ENCODE data around the gene LRP5.
"Not testable (repeated sequence)": the region's sequence is repeated elsewhere in the genome, so short reads cannot be mapped to it uniquely, and the experiment has no call there.

Gene LRP5

DNA sequence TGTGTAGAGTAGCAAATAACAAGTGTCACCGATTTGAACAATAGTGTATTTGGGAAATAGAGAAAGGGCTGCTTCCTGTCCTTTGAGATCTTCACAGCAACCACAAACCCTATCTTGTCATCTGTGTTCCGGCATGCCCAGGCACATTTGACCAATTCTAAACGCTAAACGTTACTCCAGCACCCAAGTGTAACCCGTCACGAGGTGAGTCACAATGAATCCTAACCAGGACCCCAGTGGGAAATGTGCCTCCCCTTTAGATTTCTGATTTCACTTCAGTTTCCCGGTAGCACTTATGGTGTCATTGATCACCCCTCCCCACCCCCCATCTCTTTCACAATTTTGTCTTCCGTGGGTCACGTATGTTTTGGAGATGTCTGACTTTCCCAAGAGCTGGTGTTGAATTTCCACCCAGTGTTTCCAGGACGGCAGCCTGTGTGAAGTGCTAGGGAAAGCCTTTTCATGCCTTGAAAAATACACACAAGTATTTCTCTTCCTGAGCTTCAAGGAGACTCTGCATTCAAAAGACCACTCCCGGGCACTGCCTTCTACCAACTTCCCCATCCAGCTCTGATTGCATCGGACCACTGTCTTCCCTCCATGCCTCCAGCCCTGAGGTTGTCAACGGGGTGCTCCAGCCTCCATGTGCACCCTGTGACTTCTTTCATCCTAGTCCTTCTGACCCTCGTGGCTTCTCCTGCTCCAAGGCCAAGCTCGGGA, 30.1 kb upstream of the LRP5 start:
- DNase-seq: peak; percentile 94

DNA sequence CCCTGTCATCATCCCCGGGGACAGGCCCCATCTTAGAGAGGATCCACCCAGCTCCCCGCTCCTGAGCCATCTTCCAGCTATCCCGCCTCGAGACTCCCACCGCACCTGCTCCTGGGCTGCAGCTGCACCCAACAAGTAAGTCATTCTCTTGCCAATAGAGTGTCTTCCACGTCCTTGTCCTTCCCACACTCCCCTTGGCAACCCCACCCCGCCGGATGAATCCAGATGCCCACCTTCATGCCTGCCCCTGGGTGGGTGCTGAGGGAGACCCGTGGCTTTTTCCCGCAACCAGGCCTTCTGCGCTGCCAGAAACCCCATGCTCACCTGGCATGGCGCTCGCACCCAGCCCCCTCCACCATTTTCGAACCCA, 29.5 kb upstream of the LRP5 start:
- DNase-seq: no peak

DNA sequence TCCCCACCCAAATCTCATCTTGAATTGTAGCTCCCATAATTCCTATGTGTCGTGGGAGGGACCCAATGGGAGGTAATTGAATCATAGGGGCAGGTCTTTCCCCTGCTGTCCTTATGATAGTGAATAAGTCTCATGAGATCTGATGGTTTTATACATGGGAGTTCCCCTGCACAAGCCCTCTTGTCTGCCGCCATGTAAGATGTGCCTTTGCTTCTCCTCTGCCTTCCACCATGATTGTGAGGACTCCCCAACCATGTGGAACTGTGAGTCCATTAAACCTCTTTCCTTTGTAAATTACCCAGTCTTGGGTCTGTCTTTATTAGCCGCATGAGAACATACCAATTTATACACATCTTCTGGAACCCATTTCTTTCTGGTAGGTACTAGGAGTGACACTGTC, 27.8 kb upstream of the LRP5 start:
- not testable (repeated sequence) for DNase-seq

DNA sequence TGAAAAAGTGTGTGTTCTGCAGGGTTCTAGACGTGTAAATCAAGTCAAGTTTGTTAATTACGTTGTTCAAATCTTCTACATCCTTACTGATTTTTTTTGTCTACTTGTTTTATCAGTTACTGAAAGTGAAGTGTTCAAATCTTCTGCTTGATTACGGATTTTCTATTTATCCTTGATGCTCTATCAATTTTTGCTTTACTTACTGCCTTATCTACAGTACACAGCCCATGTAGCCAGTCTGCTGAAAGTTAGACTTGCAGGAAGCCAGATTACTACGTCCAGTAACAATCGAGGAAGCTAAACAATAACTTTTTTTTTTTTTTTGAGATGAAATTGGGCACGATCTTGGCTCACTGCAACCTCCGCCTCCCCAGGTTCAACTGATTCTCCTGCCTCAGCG, 25.0 kb upstream of the LRP5 start:
- DNase-seq: peak; percentile 82

- no peak for DNase-seq
Observed at GRCh38 chr11:68289456-68289855, 22.9 kb upstream of the LRP5 start.

DNA sequence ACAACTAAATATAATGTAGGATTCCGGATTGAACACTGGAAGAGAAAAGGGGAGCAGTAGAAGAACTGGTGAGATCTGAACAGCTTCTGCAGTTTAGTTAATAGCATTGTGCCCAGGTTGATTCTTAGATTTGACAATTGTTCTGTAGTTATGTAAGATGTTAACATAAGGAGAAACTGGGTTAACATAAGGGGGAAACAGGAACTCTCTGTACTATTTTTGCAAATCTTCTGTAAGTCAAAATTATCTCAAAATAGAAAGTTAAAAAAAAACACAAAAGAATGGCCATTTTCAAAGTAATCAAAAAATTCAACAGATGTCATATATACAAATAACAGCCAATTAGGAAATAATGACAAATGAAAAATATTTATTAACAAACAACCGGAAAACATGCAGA, 18.7 kb upstream of the LRP5 start:
- DNase-seq: no peak

- DNase-seq: no peak
Observed at GRCh38 chr11:68295271-68295670, 17.1 kb upstream of the LRP5 start.

DNA sequence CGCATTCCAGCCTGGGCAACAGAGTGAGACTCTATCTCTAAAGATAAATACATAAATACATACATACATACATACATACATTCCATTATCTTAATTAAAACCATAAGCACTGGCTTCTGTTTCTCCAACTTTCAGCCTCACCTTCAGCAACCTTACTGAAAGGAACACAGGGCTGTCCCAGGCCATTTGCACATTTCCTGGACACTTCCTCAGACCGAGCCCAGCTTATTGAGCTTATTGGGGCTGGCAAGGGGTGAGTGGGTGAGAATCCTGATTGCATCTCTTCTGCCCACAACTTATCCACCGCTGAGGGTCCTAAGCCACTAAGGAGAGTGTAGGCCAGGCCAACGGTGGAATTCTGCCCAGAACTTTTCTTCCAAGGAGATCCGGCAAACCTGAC, 16.5 kb upstream of the LRP5 start:
- DNase-seq: no peak

- no peak for DNase-seq
Observed at GRCh38 chr11:68296344-68297051, 15.9 kb upstream of the LRP5 start.

DNA sequence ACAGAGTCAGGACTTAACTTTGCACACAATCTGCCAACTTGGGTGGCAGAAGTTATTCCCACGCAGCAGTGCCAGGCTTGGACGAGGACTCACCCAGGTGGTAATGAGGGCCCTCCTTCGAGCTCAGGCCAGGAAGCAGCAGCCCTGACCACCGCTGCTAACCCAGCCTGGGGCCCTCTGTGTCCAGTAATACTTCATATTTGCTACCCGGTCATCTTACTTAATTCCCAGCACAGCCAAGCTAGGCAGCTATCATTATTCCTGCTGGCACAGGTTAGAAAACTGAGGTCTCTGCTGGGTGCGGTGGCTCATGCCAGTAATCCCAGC, 15.4 kb upstream of the LRP5 start:
- DNase-seq: no peak

DNA sequence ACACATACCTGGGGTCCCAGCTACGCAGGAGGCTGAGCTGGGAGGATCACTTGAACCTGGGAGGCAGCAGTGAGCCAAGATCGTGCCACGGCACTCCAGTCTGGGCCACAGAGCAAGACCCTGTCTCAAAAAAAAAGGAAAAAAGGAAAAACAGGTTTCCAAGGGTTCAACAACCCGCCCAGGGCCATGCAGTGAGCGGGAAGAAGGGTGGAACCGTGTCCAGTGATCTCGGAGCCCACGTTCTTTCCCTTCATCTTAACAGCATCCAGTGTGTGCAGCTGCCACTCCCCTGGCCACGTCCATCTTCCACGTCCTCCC, 14.9 kb upstream of the LRP5 start:
- no peak for DNase-seq

DNA sequence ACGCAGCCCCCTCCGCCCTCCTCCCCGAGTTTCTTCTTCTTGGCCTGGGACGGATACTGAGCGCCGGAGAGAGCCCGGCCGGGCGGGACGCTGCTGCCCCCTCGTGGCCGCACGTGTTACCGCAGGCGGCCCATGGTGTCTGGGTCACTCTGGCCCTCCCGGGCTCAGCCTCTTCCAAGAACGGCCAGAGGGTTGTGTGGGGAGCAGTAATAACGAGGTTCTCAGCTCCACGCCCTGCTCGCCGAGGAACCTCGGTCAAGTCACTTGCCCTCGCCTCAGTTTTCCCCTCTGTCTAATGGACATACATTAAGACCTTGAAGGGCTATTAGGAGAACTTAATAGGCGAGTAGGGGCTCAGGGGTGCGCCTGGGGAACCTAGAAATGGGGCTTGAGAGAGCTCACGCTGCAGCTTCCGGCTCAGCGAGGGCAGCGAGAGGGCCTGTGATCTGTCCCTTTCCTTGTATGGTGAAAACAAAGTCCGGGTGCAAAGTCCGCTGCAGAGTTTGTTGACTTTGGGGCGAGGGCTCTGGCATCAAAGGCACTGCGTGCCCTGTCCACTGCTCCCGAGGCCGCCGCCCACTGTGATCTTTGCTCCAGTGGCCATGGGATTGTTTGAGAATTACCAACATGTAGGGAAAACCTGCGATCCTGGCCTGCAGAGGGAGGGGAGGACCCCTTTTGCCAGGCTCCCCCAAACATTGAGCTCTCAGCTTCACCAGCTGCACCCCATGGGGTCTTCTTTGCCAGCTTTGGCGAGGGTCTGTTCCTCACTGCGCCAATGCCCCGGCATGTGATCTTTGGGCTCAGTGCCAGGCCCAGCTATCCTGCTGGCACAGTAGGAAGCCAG, 14.4 kb upstream of the LRP5 start:
- peak; percentile 87 for DNase-seq

GRCh38 chr11:68298659-68299516, 13.5 kb upstream of the LRP5 start:
- no peak for DNase-seq

DNA sequence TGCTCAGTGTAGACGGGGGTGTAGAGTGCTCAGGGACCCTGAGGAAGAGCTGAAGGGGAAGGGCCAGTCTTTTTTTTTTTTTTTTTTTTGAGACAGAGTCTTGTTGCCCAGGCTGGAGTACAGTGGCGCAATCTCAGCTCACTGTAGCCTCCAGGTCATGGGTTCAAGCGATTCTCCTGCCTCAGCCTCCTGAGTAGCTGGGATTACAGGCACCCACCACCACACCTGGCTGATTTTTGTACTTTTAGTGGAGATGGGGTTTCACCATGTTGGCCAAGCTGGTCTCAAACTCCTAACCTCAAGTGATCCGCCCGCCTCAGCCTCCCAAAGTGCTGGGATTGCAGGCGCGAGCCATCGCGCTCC, 12.9 kb upstream of the LRP5 start:
- not testable (repeated sequence) for DNase-seq

- peak; percentile 43 for DNase-seq
Observed at GRCh38 chr11:68300076-68300830, 12.1 kb upstream of the LRP5 start.

- DNase-seq: no peak
Observed at GRCh38 chr11:68302256-68302655, 10.1 kb upstream of the LRP5 start.

DNA sequence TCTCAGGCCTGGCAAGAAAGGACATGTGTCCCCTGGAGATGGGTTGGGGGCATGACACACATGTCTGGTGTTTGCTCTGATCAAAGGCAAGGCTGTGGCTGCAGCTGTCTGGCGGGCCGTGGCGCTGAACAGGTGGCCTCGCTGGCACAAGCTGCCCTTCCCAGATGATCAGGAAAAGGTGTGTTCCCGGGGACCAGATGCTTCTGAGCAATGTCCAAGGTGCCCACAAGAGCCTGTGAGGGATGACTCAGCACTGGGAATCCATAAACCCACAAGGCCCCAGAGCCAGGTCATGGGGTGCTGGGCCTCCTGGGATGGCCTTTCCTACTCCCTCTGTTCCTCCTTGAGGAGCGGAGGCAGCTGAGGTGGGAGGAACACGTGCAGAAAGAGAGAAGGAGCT, 9.7 kb upstream of the LRP5 start:
- no peak for DNase-seq

DNA sequence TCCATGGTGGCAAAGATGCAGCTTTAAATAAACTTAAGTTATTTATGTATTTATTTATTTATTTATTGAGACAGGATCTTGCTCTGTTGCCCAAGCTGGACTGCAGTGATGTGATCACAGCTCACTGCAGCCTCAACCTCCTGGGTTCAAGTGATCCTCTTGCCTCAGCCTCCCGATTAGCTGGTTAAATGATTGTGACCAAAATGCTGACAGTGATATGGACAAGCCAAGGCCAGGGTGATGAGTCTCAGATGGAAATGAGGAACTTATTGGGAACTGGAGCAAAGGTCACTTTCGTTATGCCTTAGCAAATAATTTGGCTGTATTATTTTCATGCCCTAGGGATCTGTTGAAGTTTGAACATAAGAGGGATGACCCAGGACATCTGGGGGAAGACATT, 9.3 kb upstream of the LRP5 start:
- DNase-seq: no peak

DNA sequence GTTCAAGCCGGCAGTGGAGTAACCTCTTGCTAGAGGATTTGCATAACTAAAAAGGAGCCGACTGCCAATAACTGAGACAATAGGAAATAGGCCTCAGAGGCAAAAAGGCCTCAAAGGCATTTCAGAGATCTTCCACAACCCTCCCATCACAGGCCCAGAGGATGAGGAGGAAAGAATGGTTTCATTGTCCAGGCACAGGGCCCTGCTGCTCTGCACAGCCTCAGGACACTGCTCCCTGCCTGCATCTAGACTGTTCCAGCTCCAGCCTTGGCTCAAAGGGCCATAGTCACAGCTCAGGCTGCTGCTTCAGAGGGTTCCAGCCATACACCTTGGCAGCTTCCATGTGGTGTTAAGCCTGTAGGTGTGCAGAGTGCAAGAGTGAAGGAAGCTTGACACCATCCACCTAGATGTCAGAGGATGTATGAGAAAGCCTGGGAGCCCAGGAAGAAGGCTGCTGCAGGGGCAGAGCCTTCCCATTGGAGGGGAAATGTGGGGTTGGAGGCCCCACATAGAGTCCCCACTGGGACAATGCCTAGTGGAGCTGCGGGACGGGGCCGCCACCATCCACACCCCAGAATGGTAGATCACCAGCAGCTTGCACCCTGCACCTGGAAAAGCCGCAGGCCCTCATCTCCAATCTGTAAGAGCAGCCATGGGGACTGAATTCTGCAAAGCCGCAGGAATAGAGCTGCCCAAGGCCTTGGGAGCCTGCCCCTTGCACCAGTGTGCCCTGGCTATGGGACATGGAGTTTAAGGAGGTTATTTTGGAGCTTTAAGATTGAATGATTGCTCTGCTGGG, 8.2 kb upstream of the LRP5 start:
- DNase-seq: no peak

- no peak for DNase-seq
Observed at GRCh38 chr11:68306636-68307035, 5.8 kb upstream of the LRP5 start.

DNA sequence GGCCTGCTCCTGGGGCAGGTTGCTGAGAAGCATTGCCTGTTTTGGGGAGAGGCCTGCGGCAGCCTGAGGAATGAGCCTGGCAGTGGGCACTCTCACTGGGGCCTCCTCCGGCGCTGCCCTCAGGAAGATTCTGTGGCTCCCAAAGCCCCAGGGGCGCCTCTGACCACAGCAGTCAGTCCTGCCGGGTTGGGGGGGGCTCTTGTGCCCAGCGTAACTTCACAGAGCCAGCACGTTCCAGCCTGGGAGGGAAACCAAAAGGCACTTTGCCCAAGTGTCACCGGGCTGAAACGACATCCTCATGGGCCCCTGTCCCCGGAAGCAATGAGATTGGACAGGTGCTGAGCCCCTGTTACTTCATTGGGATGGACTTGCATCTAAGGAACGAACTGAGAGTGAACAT, 4.3 kb upstream of the LRP5 start:
- no peak for DNase-seq
